Renal pelvis (tissue), 4 donors: ENCODE results near the gene MAPK9. TPM values are rescaled to one million over a fixed set of nuclear protein-coding genes. Genes with fewer than 3 reads are reported as not detected.

Experiments used
- DNase-seq: peaks from one replicate; pipeline ENCODE4 v3.0.0-alpha.2; 2013
- polyA plus RNA-seq, 3 donors: library from polyadenylated mRNA; unstranded; fragments of 120-200 nt; gene quantifications; one replicate each; pipeline ENCODE4 v1.2.1, GENCODE V29; 2013; ENCODE audit not compliant: insufficient read length in 3 of 3

The MAPK9 gene
- polyA plus RNA-seq, 3 donors, result 33.6 to 39.3 (median 39.3) TPM

- DNase-seq, result no peak
These were observed 37.9 kb upstream of the MAPK9 start for GRCh38 chr5:180329606-180330269.

GRCh38 chr5:180329138-180329435 lies 37.2 kb upstream of the MAPK9 start:
- no peak for DNase-seq

GRCh38 chr5:180328296-180329137 lies 36.6 kb upstream of the MAPK9 start:
- no peak for DNase-seq

- no peak for DNase-seq
These were observed 35.2 kb upstream of the MAPK9 start for GRCh38 chr5:180326989-180327565.

- DNase-seq, result no peak
These were observed 32.7 kb upstream of the MAPK9 start for GRCh38 chr5:180324601-180324950.

GRCh38 chr5:180323941-180324600 lies 32.2 kb upstream of the MAPK9 start:
- no peak for DNase-seq

GRCh38 chr5:180323160-180323559 lies 31.3 kb upstream of the MAPK9 start:
- DNase-seq, result no peak

- DNase-seq, result no peak
These were observed 26.7 kb upstream of the MAPK9 start for GRCh38 chr5:180318456-180319089.

GRCh38 chr5:180316586-180316985 lies 24.7 kb upstream of the MAPK9 start:
- no peak for DNase-seq

- DNase-seq, result no peak
These were observed 23.9 kb upstream of the MAPK9 start for GRCh38 chr5:180315762-180316212.

GRCh38 chr5:180313677-180314505 lies 22.0 kb upstream of the MAPK9 start:
- peak; percentile 66 for DNase-seq

- no peak for DNase-seq
These were observed 19.3 kb upstream of the MAPK9 start for GRCh38 chr5:180311216-180311615.

- no peak for DNase-seq
These were observed 14.9 kb upstream of the MAPK9 start for GRCh38 chr5:180306796-180307195.

GRCh38 chr5:180305481-180305880 lies 13.6 kb upstream of the MAPK9 start:
- DNase-seq, result no peak

- DNase-seq, result no peak
These were observed 12.8 kb upstream of the MAPK9 start for GRCh38 chr5:180304431-180305375.

- DNase-seq, result no peak
These were observed 12.1 kb upstream of the MAPK9 start for GRCh38 chr5:180304016-180304292.

GRCh38 chr5:180303226-180304015 lies 11.5 kb upstream of the MAPK9 start:
- no peak for DNase-seq

- no peak for DNase-seq
These were observed 10.4 kb upstream of the MAPK9 start for GRCh38 chr5:180302256-180302655.

- no peak for DNase-seq
These were observed 9.4 kb upstream of the MAPK9 start for GRCh38 chr5:180301253-180301652.

GRCh38 chr5:180299526-180299925 lies 7.6 kb upstream of the MAPK9 start:
- DNase-seq, result no peak
